ENCODE measurements around the gene AKNA. TPM values are rescaled to one million over a fixed set of nuclear protein-coding genes. Genes with fewer than 3 reads are reported as not detected.

The AKNA gene
- total RNA-seq, 1 donor from 2014 or later, result 6.3 TPM

DNA sequence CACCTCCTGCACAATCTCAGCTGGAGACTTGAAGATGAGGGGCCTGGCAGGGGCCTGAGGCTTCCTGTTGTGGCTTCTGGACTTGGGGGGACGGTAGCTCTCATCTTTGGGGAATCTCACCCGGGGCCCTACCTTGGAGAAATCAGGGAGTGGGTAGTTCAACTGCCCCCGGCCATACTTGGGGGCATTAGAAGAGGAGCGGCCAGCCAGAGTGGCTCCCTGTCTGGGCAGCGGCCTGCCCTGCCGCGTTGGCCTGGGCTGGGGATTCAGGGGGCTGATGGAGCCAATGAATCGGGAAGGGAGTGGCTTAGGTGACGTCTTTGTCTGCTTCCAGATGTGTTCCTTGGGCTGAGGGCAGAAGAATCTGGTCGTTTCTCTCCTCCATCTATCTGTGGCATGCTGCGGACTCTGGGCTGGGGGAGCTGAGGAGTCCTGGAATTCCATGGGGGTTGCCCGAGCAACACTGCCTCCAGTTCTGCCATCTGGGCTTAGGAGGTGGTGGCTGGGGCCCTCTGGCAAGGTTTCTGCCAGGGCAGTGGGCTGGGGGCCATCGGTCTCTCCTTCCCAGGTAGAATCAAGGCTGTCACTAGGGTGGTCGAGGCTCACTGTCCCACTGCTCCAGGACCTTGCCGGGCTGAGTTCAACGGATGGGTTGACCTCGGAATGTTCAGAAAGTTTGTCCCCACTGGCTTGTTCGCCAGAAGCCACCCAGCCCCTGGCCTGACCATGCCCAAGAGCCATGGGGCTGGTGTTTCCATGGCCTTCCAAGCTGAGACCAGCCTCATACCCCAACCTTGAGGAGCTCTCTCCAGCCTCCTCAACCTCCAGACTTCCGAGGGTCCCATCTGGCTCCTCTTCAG is 11.0 kb downstream of the AKNA start:
- H3K36me3 ChIP-seq, result peaks cover 48% of the 10 kb centered on the region
- no peaks in the 10 kb centered on the region for H3K27me3 ChIP-seq (ENCODE audit: low read depth)
- DNase-seq, result no peak
- H3K9me3 ChIP-seq (replicated peaks), result no peaks in the 10 kb centered on the region
- intact Hi-C loops (cut with micrococcal nuclease), result no loop called here
- peaks cover 15% of the 10 kb centered on the region for H3K4me1 ChIP-seq
- no peak overlapping the region for H3K27ac ChIP-seq (replicated peaks)
- no peak overlapping the region for H3K4me3 ChIP-seq
- TF ChIP-seq, protein P1, sequence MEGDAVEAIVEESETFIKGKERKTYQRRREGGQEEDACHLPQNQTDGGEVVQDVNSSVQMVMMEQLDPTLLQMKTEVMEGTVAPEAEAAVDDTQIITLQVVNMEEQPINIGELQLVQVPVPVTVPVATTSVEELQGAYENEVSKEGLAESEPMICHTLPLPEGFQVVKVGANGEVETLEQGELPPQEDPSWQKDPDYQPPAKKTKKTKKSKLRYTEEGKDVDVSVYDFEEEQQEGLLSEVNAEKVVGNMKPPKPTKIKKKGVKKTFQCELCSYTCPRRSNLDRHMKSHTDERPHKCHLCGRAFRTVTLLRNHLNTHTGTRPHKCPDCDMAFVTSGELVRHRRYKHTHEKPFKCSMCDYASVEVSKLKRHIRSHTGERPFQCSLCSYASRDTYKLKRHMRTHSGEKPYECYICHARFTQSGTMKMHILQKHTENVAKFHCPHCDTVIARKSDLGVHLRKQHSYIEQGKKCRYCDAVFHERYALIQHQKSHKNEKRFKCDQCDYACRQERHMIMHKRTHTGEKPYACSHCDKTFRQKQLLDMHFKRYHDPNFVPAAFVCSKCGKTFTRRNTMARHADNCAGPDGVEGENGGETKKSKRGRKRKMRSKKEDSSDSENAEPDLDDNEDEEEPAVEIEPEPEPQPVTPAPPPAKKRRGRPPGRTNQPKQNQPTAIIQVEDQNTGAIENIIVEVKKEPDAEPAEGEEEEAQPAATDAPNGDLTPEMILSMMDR (IDR thresholded peaks at IDR 0.05; ENCODE audit: borderline replicate concordance), result no peak

GRCh38 chr9:114375386-114376175 is 12.2 kb downstream of the AKNA start:
- H3K9me3 ChIP-seq (replicated peaks), result no peaks in the 10 kb centered on the region
- H3K4me3 ChIP-seq, result no peak overlapping the region
- DNase-seq, result no peak
- intact Hi-C loops (cut with micrococcal nuclease), result no loop called here
- H3K27ac ChIP-seq (replicated peaks), result no peak overlapping the region
- TF ChIP-seq, protein P1 (IDR thresholded peaks at IDR 0.05; ENCODE audit: borderline replicate concordance), result no peak
- H3K36me3 ChIP-seq, result peaks cover 41% of the 10 kb centered on the region
- H3K4me1 ChIP-seq, result peaks cover 19% of the 10 kb centered on the region
- H3K27me3 ChIP-seq (ENCODE audit: low read depth), result no peaks in the 10 kb centered on the region

DNA sequence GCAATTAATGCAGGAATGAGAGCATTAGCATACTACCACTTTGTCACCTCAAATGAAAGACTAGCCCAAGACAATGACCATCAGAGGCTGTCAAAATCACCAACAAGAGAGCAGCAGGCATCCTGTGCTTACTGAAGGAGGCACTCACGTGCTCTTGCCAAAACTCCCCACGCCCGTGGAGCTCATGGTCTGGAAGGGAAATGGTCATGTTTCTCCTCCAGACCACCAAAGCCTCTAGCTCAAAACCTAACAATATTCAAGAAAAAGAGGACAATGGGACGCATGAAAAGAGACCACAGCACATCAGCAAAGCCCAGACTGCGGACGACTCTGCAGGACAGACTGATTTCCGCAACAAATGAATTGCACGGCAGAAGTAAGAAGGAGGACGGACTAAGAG is 12.8 kb downstream of the AKNA start:
- no peak for DNase-seq
- TF ChIP-seq, protein P1 (IDR thresholded peaks at IDR 0.05; ENCODE audit: borderline replicate concordance), result no peak
- no peak overlapping the region for H3K4me3 ChIP-seq
- H3K4me1 ChIP-seq, result peaks cover 19% of the 10 kb centered on the region
- H3K27ac ChIP-seq (replicated peaks), result no peak overlapping the region
- peaks cover 35% of the 10 kb centered on the region for H3K36me3 ChIP-seq
- H3K27me3 ChIP-seq (ENCODE audit: low read depth), result no peaks in the 10 kb centered on the region
- intact Hi-C loops (cut with micrococcal nuclease), result no loop called here
- H3K9me3 ChIP-seq (replicated peaks), result no peaks in the 10 kb centered on the region

DNA sequence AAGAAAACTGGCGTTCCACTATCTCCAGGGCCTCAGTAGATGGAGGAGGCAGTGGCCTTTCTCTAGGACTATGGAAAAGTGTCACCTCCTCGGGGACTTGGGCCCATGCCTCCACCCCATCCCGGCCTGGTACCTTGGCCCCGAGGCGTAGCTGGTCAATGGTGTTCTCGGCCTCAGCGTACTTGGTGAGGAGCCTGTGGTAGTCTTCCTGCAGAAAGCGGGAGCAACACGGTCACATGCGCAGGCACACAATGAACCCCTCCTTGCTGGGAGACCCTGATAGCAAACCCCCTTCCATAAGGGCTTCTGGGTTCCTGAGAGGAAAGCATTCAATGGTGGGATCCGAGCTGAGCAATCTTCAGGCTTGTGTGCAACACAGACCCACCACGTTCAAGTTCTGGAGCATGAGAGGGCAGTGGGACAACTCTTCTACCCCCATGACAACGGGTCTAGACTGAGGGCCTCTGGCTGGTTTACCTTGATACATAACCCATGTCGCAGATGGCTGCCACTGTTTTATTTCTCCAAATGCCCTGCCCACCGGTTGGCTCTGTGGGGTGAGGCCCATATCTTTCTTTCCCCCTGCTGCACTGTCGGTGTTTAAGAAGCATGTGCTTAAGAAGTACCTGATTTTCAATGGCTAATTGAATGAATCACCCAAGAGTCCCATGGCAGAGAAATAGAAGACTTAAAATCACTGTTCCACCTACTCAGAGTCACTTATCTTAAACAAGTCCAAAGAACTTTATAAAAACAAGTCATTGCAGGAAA is 13.6 kb downstream of the AKNA start:
- DNase-seq, result no peak
- Histone ChIP-seq H3K36me3 (peaks cover 32% of the 10 kb centered on the region), H3K27ac (replicated peaks) (no peak overlapping the region), H3K4me1 (peaks cover 21% of the 10 kb centered on the region), H3K27me3 (ENCODE audit: low read depth) (no peaks in the 10 kb centered on the region), H3K9me3 (replicated peaks) (no peaks in the 10 kb centered on the region), H3K4me3 (no peak overlapping the region)
- intact Hi-C loops (cut with micrococcal nuclease), result no loop called here
- TF ChIP-seq, protein P1 (IDR thresholded peaks at IDR 0.05; ENCODE audit: borderline replicate concordance), result no peak

- peak; percentile 62 for DNase-seq
- no peaks in the 10 kb centered on the region for H3K9me3 ChIP-seq (replicated peaks)
- peaks cover 32% of the 10 kb centered on the region for H3K36me3 ChIP-seq
- H3K27me3 ChIP-seq (ENCODE audit: low read depth), result no peaks in the 10 kb centered on the region
- TF ChIP-seq, protein P1 (IDR thresholded peaks at IDR 0.05; ENCODE audit: borderline replicate concordance), result no peak
- intact Hi-C loops (cut with micrococcal nuclease), result no loop called here
- H3K27ac ChIP-seq (replicated peaks), result peak overlapping the region; percentile 46
- peaks cover 23% of the 10 kb centered on the region for H3K4me1 ChIP-seq
- no peak overlapping the region for H3K4me3 ChIP-seq
Measured at GRCh38 chr9:114372921-114373448, 14.8 kb downstream of the AKNA start.
